HG02610 (cell line): ENCODE data around the gene CCDC57.
A peak's percentile ranks its signal among the peaks of the same experiment; 100 is the strongest.

Experiments
- ATAC-seq: cut with Tn5 transposase; IDR thresholded peaks from one replicate; pipeline ENCODE4 v1.9.1; 2021; ENCODE audit warnings: mild to moderate bottlenecking, moderate library complexity; ENCODE audit not compliant: unreplicated experiment

Gene CCDC57

DNA sequence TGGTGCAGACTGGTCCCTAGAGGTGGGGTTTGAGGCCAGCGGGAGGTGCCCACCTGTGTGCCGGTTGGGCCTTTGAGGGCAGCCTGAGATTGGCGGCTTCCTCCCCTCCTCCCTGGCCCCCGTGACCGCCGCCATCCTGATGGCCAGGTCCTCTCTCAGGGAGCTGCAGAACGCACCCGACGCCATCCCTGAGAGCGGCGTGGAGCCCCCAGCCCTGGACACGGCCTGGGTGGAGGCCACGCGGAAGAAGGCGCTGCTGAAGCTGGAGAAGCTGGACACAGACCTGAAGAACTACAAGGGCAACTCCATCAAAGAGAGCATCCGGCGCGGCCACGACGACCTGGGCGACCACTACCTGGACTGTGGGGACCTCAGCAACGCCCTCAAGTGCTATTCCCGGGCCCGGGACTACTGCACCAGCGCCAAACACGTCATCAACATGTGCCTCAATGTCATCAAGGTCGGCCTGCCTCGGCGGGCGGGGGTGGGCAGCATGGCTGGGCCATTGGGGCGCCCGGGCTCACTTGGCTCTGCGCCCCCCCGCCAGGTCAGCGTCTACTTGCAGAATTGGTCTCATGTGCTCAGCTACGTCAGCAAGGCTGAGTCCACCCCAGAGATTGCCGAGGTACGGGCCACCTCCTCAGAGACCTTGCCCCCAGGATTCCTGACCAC lies 158.2 kb downstream of the CCDC57 start:
- ATAC-seq, result no peak

- ATAC-seq, result no peak
These were observed 158.9 kb downstream of the CCDC57 start for GRCh38 chr17:82053556-82054263.

GRCh38 chr17:82053130-82053529 lies 159.5 kb downstream of the CCDC57 start:
- no peak for ATAC-seq

- no peak for ATAC-seq
These were observed 160.0 kb downstream of the CCDC57 start for GRCh38 chr17:82052638-82053059.

GRCh38 chr17:82051776-82052637 lies 160.6 kb downstream of the CCDC57 start, which contains the start of the genes GPS1 and RFNG:
TSS of gene GPS1 (plus strand) at chr17:82051898. CDS start at chr17:82051932, 34 bp downstream.
TSS of gene RFNG (minus strand) at chr17:82051811. CDS start at chr17:82051766, 45 bp downstream.
- peak; percentile 47 for ATAC-seq
